Right cardiac atrium (tissue), 5 donors: ENCODE measurements around the gene DOCK8. TPM values are rescaled to one million over a fixed set of nuclear protein-coding genes. Genes with fewer than 3 reads are reported as not detected.

Experiments used
- ATAC-seq, 2 donors: fragments of 200-7000 bp; cut with Tn5 transposase; one replicate each; pipeline versions ENCODE4 v1.8.0 to v1.9.1; 2020; ENCODE audit warnings: moderate library complexity in 2 of 2, mild to moderate bottlenecking in 1 of 2
- DNase-seq, 3 donors: peaks; one replicate each; pipeline ENCODE4 v3.0.0-alpha.2; 2020
- H3K27ac ChIP-seq: one replicate; pipeline ENCODE4 v1.5.1; 2013; ENCODE audit warnings: mild to moderate bottlenecking, low read length, control low read depth, moderate library complexity
- H3K27me3 ChIP-seq: one replicate; pipeline ENCODE4 v1.6.1; 2013; ENCODE audit not compliant: control insufficient read depth, insufficient read depth
- H3K4me1 ChIP-seq: one replicate; pipeline ENCODE4 v1.6.1; 2013; ENCODE audit warnings: low read length; ENCODE audit not compliant: control insufficient read depth, insufficient read depth
- H3K4me3 ChIP-seq: one replicate; pipeline ENCODE4 v1.5.1; 2013; ENCODE audit warnings: low read length, control low read depth
- H3K9me3 ChIP-seq: one replicate; pipeline ENCODE4 v1.6.1; 2013; ENCODE audit warnings: low read length; ENCODE audit not compliant: control insufficient read depth
- WGBS: extraction: QIAGEN DNeasy Blood & Tissue Kit; methylation state at CpG from one replicate; pipeline ENCODE4 v1.1.7; 2013; 5-methylcytosine and 5-hydroxymethylcytosine counted together
- intact Hi-C, 4 donors: fragments of 100-400 bp; cut with DNase I; formaldehyde crosslinking; loops; one replicate each; pipeline versions ENCODE4 v1.11.0 to v1.14.0; 2022 to 2023
- polyA plus RNA-seq: library from polyadenylated mRNA; stranded (reverse); fragments of 200-250 nt; gene quantifications from one replicate; pipeline ENCODE4 v1.2.3, GENCODE V29; 2013
- total RNA-seq, 4 donors: library from RNA; stranded (reverse); fragmentation: NEBNext Ultra II Directional; extraction: Animal tissue kit (Norgen Biotek cat#: 25700); gene quantifications; one replicate each; pipeline ENCODE4 v1.2.1, GENCODE V29; 2021
- donor health status: healthy with polysubstance abuse.
- donor health status: DM: no; HTN: yes; CAD: no.
- donor health status: DM: no; HTN: no; CAD: no.
- donor health status: DM: no; HTN: yes; CAD: no; lungs with severe emphysema.
- donor health status: DM: yes; HTN: yes; CAD: no.

The DOCK8 gene
- total and polyA plus RNA-seq, 5 donors: 1.5 to 8.9 (median 5.8) TPM

DNA sequence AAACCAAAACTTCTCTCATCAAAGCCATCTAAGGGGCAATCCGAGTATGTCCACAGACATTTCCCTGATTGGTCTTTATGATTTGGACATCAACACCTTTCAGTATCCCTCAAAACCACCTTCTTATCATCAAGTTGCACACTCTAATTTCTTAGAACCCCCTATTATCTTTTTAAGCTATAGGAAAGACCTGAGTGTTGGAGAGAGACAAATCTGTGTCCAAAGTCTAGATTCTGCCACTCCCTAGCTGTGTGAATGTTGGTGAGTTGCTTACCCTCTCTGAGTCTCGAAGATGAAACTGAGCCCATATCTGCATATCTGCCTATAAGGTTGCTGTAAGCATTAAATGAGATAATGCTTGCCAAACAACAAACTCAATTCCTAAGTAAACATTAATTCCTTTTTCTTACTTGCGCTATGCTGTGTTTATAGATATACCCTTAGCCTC is 159.1 kb downstream of the DOCK8 start:
- WGBS: 78% methylated on average over 3 of the region's 3 CpGs
- Histone ChIP-seq H3K27ac (no peak overlapping the region), H3K4me3 (no peak overlapping the region), H3K27me3 (no peaks in the 10 kb centered on the region), H3K9me3 (no peaks in the 10 kb centered on the region), H3K4me1 (no peaks in the 10 kb centered on the region)
- DNase-seq (no peak), ATAC-seq (no peak)
- intact Hi-C loops: no loop called here

DNA sequence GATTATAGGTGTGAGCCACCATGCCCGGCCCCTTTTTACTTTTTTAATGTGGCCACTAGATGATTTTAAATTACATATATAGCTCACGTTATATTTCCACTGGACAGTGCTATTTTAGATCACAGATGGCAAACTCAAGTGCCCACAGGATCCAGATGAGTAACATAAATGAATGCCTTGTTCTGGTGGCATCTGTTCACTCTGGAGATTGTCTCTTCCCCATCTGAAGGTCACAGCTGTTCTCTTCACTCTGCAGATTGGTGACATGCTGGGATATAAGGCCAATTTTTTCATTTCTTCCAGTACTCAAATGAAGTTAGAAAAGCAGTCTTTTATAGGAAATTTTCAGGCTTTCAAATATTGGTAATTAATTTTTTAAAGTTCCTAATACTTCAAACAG is 160.1 kb downstream of the DOCK8 start:
- intact Hi-C loops: no loop called here
- DNase-seq: no peak
- 80% methylated on average over 2 of the region's 2 CpGs for WGBS
- H3K27me3 ChIP-seq: no peaks in the 10 kb centered on the region
- H3K4me3 ChIP-seq: no peak overlapping the region
- H3K27ac ChIP-seq: no peak overlapping the region
- H3K4me1 ChIP-seq: no peaks in the 10 kb centered on the region
- ATAC-seq: no peak
- no peaks in the 10 kb centered on the region for H3K9me3 ChIP-seq

DNA sequence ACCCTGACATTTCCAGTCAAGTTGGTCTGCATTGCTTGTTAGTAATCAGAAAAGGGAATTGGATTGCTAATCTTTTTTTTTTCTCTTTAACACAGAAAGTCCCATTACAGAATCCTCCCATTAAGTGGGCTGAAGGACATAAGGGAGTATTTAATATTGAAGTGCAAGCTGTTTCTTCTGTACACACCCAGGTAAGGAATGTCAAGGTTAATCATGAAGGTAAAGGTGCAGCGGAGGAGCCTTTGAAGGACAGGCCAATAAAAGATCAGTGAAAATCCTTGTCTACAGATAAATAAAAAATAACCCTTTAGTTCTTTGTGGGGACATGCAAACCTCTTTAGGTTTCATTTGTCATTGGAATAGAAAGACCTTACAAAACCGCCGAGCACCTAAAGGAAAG is 161.4 kb downstream of the DOCK8 start:
- H3K4me1 ChIP-seq: no peaks in the 10 kb centered on the region
- H3K4me3 ChIP-seq: no peak overlapping the region
- 98% methylated on average over 3 of the region's 3 CpGs for WGBS
- H3K27ac ChIP-seq: no peak overlapping the region
- DNase-seq: no peak
- H3K9me3 ChIP-seq: no peaks in the 10 kb centered on the region
- intact Hi-C loops: no loop called here
- ATAC-seq: no peak
- H3K27me3 ChIP-seq: no peaks in the 10 kb centered on the region

DNA sequence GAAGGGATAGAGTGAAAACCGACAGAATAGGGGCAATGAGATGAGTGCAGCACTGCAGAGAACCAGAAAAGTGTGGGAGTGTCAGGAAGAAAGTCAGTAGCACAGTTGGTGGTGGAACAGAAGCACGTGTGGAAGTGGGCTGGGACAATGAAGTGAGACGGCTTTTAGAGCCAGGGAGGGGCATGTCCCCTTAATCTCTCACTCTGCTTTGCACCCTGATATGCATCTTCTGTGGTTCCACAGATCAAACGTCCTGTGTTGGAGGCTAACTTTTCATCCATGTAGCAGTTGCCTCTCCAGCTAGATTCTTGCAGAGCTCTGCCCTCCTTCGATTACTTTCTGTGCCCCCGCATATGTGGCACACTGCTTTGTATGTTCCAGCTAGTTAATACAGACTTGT is 163.6 kb downstream of the DOCK8 start:
- ATAC-seq (no peak), DNase-seq (no peak)
- intact Hi-C loops: no loop called here
- no peaks in the 10 kb centered on the region for H3K4me1 ChIP-seq
- H3K27me3 ChIP-seq: no peaks in the 10 kb centered on the region
- H3K9me3 ChIP-seq: no peaks in the 10 kb centered on the region
- H3K4me3 ChIP-seq: no peak overlapping the region
- 55% methylated on average over 6 of the region's 6 CpGs for WGBS
- H3K27ac ChIP-seq: no peak overlapping the region

DNA sequence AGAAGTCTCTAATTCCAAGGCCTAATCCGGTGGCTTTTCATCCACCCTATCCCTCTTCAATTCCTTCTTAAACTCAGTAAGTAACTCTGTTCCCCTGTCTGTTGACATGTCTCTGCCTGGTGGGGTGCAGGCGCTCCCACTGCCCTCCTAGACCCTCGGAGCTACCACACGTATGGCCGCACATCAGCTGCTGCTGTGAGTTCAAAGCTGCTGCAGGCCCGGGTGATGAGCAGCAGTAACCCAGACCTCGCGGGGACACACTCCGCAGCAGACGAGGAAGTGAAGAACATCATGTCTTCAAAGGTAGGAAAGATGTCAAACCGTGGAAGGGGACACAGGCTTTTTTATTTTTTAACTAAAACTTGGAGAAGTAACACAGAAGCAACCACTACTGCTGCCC is 167.7 kb downstream of the DOCK8 start:
- H3K27me3 ChIP-seq: no peaks in the 10 kb centered on the region
- no peak for ATAC-seq
- no peak for DNase-seq
- H3K4me1 ChIP-seq: no peaks in the 10 kb centered on the region
- H3K9me3 ChIP-seq: no peaks in the 10 kb centered on the region
- intact Hi-C loops: loop anchor here in 3 of 4 donors (10.0 kb wide), 2 partner anchors 382 to 422 kb away; no protein-coding TSS in a partner anchor
- no peak overlapping the region for H3K27ac ChIP-seq
- 90% methylated on average over 11 of the region's 11 CpGs for WGBS
- no peak overlapping the region for H3K4me3 ChIP-seq

DNA sequence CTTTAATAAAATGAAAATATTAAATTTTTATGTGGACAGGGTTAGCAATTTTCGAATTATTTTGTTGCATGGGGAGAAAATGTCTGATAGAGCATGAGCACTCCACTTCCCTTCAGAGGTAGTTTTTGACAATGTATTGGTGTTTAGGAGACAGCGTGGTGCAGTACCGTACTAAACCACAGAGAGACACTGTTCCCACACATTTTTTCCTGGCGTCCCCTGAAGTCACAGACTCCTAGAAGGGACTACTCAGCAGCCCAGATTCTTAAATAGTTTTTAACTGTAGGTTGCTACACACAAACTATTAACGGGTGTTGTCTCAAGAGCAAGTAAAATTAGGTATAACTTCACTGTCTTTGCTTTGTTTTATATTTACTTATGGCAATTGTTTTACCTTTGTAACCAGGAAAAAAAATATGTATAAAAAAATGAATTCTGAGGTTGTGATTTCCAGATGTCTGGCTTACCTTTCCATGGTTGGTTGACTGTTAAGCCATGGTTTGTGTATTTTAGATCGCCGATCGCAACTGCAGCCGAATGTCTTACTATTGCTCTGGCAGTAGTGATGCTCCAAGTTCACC is 171.2 kb downstream of the DOCK8 start:
- DNase-seq (peak in 2 of 3 donors; percentile 21 to 51), ATAC-seq (peak; percentile 90 to 93)
- H3K27ac ChIP-seq: no peak overlapping the region
- H3K4me3 ChIP-seq: no peak overlapping the region
- WGBS: 40% methylated on average over 9 of the region's 9 CpGs
- no peaks in the 10 kb centered on the region for H3K9me3 ChIP-seq
- H3K4me1 ChIP-seq: no peaks in the 10 kb centered on the region
- intact Hi-C loops: loop anchor here in 3 of 4 donors (10.0 kb wide), 2 partner anchors 379 to 419 kb away; no protein-coding TSS in a partner anchor
- H3K27me3 ChIP-seq: no peaks in the 10 kb centered on the region

DNA sequence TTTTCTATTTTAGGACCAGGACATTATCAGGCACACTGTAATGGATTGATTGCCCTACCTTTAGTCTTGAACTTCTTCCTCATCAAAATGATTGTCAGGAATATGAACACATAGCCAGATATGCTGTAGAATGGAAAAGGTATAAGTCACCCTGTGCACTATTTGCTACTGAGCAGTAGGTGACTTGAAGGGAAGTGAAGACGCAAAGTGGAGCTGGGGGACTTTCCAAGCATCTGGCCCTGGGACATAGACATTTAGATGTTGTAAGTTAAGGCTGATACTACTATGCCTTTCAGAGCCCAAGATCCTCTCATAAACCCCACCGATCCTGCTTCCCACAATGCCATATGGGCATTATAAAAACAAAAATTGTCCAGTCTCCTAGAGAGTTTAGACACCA is 174.5 kb downstream of the DOCK8 start:
- DNase-seq: no peak
- no peak for ATAC-seq
- 88% methylated on average over 2 of the region's 2 CpGs for WGBS

DNA sequence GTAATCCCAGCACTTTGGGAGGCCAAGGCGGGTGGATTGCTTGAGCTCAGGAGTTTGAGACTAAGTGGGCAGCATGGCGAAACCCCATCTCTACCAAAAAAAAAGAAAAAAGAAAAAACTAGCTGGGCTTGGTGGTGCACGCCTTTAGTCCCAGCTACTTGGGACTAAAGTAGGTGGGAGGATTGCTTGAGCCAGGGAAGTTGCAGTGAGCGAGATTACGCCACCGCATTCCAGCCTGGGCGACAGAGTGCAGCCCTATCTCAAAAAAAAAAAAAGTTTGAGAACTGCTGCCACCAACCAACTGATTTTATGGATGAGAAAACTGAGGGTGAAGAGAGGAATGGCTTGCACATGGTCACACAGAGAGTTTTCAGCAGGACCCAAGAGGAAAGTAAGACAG is 175.1 kb downstream of the DOCK8 start:
- no peak for DNase-seq
- H3K4me1 ChIP-seq: no peaks in the 10 kb centered on the region
- 92% methylated on average over 7 of the region's 7 CpGs for WGBS
- no peaks in the 10 kb centered on the region for H3K9me3 ChIP-seq
- no peaks in the 10 kb centered on the region for H3K27me3 ChIP-seq
- no peak overlapping the region for H3K4me3 ChIP-seq
- intact Hi-C loops: loop anchor here in 3 of 4 donors (10.0 kb wide), 2 partner anchors 375 to 415 kb away; no protein-coding TSS in a partner anchor
- ATAC-seq: no peak
- H3K27ac ChIP-seq: no peak overlapping the region

More for the DNA sequence above, 174.5 kb downstream of the DOCK8 start:
- Histone ChIP-seq H3K4me3 (no peak overlapping the region), H3K27ac (no peak overlapping the region), H3K4me1 (no peaks in the 10 kb centered on the region), H3K27me3 (no peaks in the 10 kb centered on the region), H3K9me3 (no peaks in the 10 kb centered on the region)
- intact Hi-C loops: loop anchor here in 3 of 4 donors (10.0 kb wide), 2 partner anchors 376 to 416 kb away; no protein-coding TSS in a partner anchor

DNA sequence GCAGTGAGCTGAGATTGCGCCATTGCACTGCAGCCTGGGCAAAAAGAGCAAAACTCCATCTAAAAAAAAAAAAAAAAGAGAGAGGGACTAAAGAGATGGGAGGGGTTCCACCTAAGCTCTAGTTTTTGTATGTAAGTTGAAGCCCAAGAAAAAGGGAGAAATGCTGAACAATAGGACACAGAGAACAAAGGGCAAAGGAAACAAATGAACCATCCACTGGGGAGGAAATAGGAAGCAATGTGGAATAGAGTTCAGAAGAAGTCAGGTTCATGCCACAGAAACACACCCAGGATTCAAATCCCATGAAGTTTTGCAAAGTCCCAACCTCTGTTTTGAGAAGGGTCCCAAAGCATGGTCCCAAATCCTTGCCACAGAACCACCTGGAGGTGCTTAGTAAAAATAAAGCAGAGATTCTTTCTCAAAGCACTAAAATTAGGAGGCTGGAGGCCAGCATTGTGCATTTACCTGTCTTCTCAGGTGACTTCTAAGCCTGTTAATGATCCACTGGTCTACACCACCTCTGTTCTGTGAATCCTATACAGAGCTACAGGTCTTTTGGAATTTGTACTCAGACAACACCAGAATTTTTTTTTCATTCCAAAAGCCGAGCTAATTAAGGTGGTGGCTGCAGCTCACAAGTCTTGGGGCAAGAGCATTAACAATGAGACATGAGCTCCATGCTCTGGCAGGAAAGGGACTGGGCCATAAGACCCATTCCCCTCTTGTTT is 177.6 kb downstream of the DOCK8 start:
- ATAC-seq: no peak
- DNase-seq: no peak
- intact Hi-C loops: no loop called here
- H3K4me1 ChIP-seq: no peaks in the 10 kb centered on the region
- H3K27ac ChIP-seq: no peak overlapping the region
- 90% methylated on average over 2 of the region's 2 CpGs for WGBS
- no peaks in the 10 kb centered on the region for H3K27me3 ChIP-seq
- H3K4me3 ChIP-seq: no peak overlapping the region
- H3K9me3 ChIP-seq: no peaks in the 10 kb centered on the region

DNA sequence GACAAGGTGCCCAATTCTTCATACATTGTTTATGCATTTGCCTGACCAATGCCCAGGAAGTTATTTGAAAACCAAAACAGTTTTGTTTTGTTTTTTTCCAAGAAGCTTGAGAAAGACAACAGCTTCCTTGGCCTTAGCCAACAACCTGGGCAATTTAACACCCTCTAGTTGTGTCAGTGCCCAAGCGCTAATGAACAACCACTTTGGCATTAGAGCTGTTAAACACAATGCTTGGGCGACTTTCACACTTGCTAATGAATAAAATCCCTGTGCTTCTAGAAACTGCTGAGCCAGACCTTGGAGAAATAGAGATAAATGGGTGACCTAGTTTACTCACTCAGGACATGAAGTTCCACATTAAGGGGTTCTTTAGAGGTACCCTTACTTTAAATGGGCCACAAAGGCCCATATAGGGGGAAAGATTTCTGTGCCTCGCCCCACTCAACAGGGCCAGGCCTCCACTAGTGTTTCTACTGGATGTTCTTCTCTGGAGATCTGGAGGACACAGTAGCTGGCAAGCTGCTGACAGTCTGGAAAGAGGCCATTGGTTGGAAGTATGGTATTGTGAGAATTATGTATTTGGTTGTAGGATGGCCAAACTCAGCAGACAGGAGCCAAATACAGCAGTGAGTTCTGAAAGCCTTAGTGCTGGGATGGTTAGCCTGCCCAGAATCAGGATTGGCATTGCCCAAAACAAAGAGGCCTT is 179.8 kb downstream of the DOCK8 start:
- intact Hi-C loops: no loop called here
- DNase-seq (peak; percentile 24 to 77 (median 64)), ATAC-seq (peak in 1 of 2 donors; percentile 78)
- H3K4me3 ChIP-seq: no peak overlapping the region
- no peaks in the 10 kb centered on the region for H3K4me1 ChIP-seq
- H3K27me3 ChIP-seq: no peaks in the 10 kb centered on the region
- no peaks in the 10 kb centered on the region for H3K9me3 ChIP-seq
- 74% methylated on average over 3 of the region's 3 CpGs for WGBS
- no peak overlapping the region for H3K27ac ChIP-seq

DNA sequence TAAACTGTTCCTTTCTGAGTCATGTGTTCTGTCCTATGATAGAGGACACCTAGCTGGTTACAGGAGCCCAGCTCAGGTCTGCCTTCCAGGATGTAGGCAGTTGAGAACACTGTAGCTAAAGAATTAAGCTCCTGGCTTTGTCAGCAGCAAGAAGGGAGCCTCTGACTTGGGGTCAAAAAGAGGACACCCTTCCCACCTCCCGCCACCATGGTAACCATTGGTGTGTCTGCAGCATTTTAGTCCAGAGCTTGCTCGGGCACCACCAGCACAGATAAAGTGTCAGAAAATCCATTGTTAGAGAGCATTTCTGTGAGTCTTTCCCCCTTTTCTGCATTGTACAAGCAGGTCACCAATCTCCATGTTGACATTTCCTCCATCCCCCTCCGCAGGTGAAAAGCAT is 181.7 kb downstream of the DOCK8 start:
- ATAC-seq (no peak), DNase-seq (no peak)
- Histone ChIP-seq H3K4me1 (no peaks in the 10 kb centered on the region), H3K4me3 (no peak overlapping the region), H3K9me3 (no peaks in the 10 kb centered on the region), H3K27ac (no peak overlapping the region), H3K27me3 (no peaks in the 10 kb centered on the region)
- intact Hi-C loops: no loop called here
- WGBS: 91% methylated on average over 3 of the region's 3 CpGs
